ENCODE measurements around the gene HTT. TPM values are rescaled to one million over a fixed set of nuclear protein-coding genes. Genes with fewer than 3 reads are reported as not detected.
A peak's percentile ranks its signal among the peaks of the same experiment; 100 is the strongest.

The HTT gene
- total and polyA plus RNA-seq, 2 of the 13 experiments (the other 11 are each of a cell fraction or from before 2014, with no cell fraction given) = 17.5 to 19.5 TPM

GRCh38 chr4:3291411-3291968 is 217.0 kb downstream of the HTT start:
- no peak overlapping the region for H2AFZ ChIP-seq (ENCODE audit: low read length)
- H3K27me3 ChIP-seq (ENCODE audit: control insufficient read depth in 1 of 2, insufficient read depth in 2 of 2, low read length in 2 of 2) = no peaks in the 10 kb centered on the region
- peak overlapping the region; percentile 78 for H3K9ac ChIP-seq (ENCODE audit: insufficient read depth, low read depth, low read length)
- FAIRE-seq (no peak), ATAC-seq (peak; percentile 6), DNase-seq (ENCODE audit: low spot score) (peak; percentile 18)
- no peaks in the 10 kb centered on the region for H3K36me3 ChIP-seq (replicated peaks in 1 of 2; ENCODE audit: control insufficient read depth in 1 of 2, insufficient read depth in 2 of 2, low read length in 2 of 2)
- peak overlapping the region; percentile 83 for H3K27ac ChIP-seq (ENCODE audit: extremely low read length, insufficient read depth, low read length)
- peaks cover 31% of the 10 kb centered on the region for H3K79me2 ChIP-seq (ENCODE audit: insufficient read depth, low read length)
- no peaks in the 10 kb centered on the region for H4K20me1 ChIP-seq (ENCODE audit: insufficient read depth, low read length)
- peak overlapping the region; percentile 99 for H3K4me2 ChIP-seq (ENCODE audit: low read depth, low read length)
- 34% methylated on average over 16 of the region's 24 CpGs for WGBS (ENCODE audit: low lambda C conversion rate)
- ChIA-PET POLR2A (interaction anchor here (0.5 to 1.4 kb wide), 2 partner anchors 36 to 117 kb away, joined by 3 read pairs; no protein-coding TSS in a partner anchor), CTCF (ENCODE audit: low intra/inter-chr PET ratio, low total read pairs) (no interaction called here)
- peaks cover 65% of the 10 kb centered on the region for H3K4me1 ChIP-seq (ENCODE audit: insufficient read depth, low read length)
- peak overlapping the region; percentile 79 to 88 (median 88) for H3K4me3 ChIP-seq (replicated peaks in 1 of 3; ENCODE audit: insufficient read depth in 1 of 3, low read depth in 2 of 3, low read length in 3 of 3)
- TSS peak; percentile 64 for BruUV-seq (replicated peaks)
- intact Hi-C loops (cut with micrococcal nuclease; ENCODE audit: unreplicated experiment) = loop anchor here (5.0 kb wide), 1 partner anchor 151 kb away; the partner anchor contains the start of gene HGFAC
- in situ Hi-C loops (cut with HindIII; ENCODE audit: extremely low pct_ligation_motif_present, low pct_unique_long_range_greater_than_20kb) = no loop called here
- H3K9me3 ChIP-seq (ENCODE audit: low read length) = no peaks in the 10 kb centered on the region
- no peak for TF ChIP-seq MAZ (IDR thresholded peaks at IDR 0.05; ENCODE audit: borderline replicate concordance, low read depth, low read length)
- no peak for TF ChIP-seq MAZ (CRISPR knock-in tag; IDR thresholded peaks at IDR 0.05; ENCODE audit: low read depth)
- TF ChIP-seq MEIS1 (CRISPR knock-in tag; IDR thresholded peaks at IDR 0.05; ENCODE audit: borderline replicate concordance) = no peak
- 0 out of 2 replicates have a peak, but pooled peaks have one; percentile 23 for TF ChIP-seq ZNF839 (CRISPR knock-in tag; IDR thresholded peaks at IDR 0.05; ENCODE audit: borderline replicate concordance)
- peak; percentile 38; the same call in 1 of the 2 replicates for TF ChIP-seq NRL (CRISPR knock-in tag; IDR thresholded peaks at IDR 0.05; ENCODE audit: borderline replicate concordance)
- 0 out of 2 replicates have a peak, but pooled peaks have one; percentile 19 for TF ChIP-seq ZNF317 (CRISPR knock-in tag; IDR thresholded peaks at IDR 0.05)
- 0 out of 2 replicates have a peak, but pooled peaks have one; percentile 69 for TF ChIP-seq ARID2 (CRISPR knock-in tag; IDR thresholded peaks at IDR 0.05; ENCODE audit: borderline replicate concordance)
- no peak for TF ChIP-seq REL (CRISPR knock-in tag; conservative IDR thresholded peaks at IDR 0.05)
- TF ChIP-seq TMF1 (CRISPR knock-in tag; IDR thresholded peaks at IDR 0.05; ENCODE audit: low read depth) = no peak; the same call in 1 of the 2 replicates
- no peak for TF ChIP-seq PLRG1 (conservative IDR thresholded peaks at IDR 0.05)
- TF ChIP-seq ZNF563 (CRISPR knock-in tag; IDR thresholded peaks at IDR 0.05) = no peak
- TF ChIP-seq NCOR1 (IDR thresholded peaks at IDR 0.05; ENCODE audit: borderline replicate concordance, low read length) = 0 out of 2 replicates have a peak, but pooled peaks have one; percentile 16
- 0 out of 2 replicates have a peak, but pooled peaks have one; percentile 37 for TF ChIP-seq CSRNP1 (CRISPR knock-in tag; IDR thresholded peaks at IDR 0.05)
- no peak for TF ChIP-seq MAX (IDR thresholded peaks at IDR 0.05)
- TF ChIP-seq TEAD3 (CRISPR knock-in tag; optimal IDR thresholded peaks at IDR 0.05; ENCODE audit: borderline replicate concordance) = peak; percentile 17
- no peak for TF ChIP-seq ZMYM3 (CRISPR knock-in tag; IDR thresholded peaks at IDR 0.05)
- no peak for TF ChIP-seq ZBTB44 (CRISPR knock-in tag; IDR thresholded peaks at IDR 0.05)
- no peak for TF ChIP-seq ZNF781 (CRISPR knock-in tag; IDR thresholded peaks at IDR 0.05; ENCODE audit: borderline replicate concordance, not compliant biosample characterization)
- no peak for TF ChIP-seq SETDB1 (CRISPR knock-in tag; IDR thresholded peaks at IDR 0.05; ENCODE audit: borderline replicate concordance)
- TF ChIP-seq SIN3A (IDR thresholded peaks at IDR 0.05; ENCODE audit: borderline replicate concordance, low read depth, low read length) = no peak
- no peak for TF ChIP-seq ISX (CRISPR knock-in tag; conservative IDR thresholded peaks at IDR 0.05)
- no peak for TF ChIP-seq MXI1 (IDR thresholded peaks at IDR 0.05; ENCODE audit: borderline replicate concordance, low read depth, low read length)
- no peak for TF ChIP-seq ZNF121 (CRISPR knock-in tag; IDR thresholded peaks at IDR 0.05)

All from HepG2 (cell line).